CD4-positive, alpha-beta T cell (primary cell): ENCODE data around the gene NBEAL2. TPM values are rescaled to one million over a fixed set of nuclear protein-coding genes. Genes with fewer than 3 reads are reported as not detected.

Experiments
- ATAC-seq: fragments of 200-7000 bp; cut with Tn5 transposase; one replicate; pipeline ENCODE4 v1.10.0; 2022; ENCODE audit warnings: mild to moderate bottlenecking; ENCODE audit not compliant: poor library complexity
- CTCF ChIA-PET: fragments of 350-600 bp; sonication (Branson Sonifier 250); formaldehyde crosslinking; loops from one replicate; lab custom pipeline; 2021; ENCODE audit warnings: antibody characterized with exemption, inconsistent platforms; lab: Charles Lee
- POLR2A ChIA-PET: fragments of 350-600 bp; sonication (Branson Sonifier 250); formaldehyde crosslinking; loops from one replicate; lab custom pipeline; 2021; ENCODE audit warnings: antibody characterized with exemption, inconsistent platforms; lab: Charles Lee
- DNase-seq, 14 experiments: peaks; one replicate each; pipeline ENCODE4 v3.0.0-alpha.2; 2013 to 2020; ENCODE audit warnings: mixed read lengths in 2 of 14
- H3K27ac ChIP-seq, 2 donors: one replicate each; pipeline versions ENCODE4 v1.5.1 to v1.7.0; 2013; ENCODE audit warnings: low read length in 2 of 2, low read depth in 1 of 2, mild to moderate bottlenecking in 1 of 2
- H3K27me3 ChIP-seq, 2 experiments: 1 replicate in 1 of 2; 2 replicates in 1 of 2; pipeline versions ENCODE4 v1.6.1 to v1.7.0; 2013; ENCODE audit warnings: low read length in 2 of 2, control low read depth in 1 of 2, mild to moderate bottlenecking in 1 of 2, moderate library complexity in 1 of 2; ENCODE audit not compliant: insufficient read depth in 2 of 2, control insufficient read depth in 1 of 2
- H3K36me3 ChIP-seq: one replicate; pipeline ENCODE4 v1.6.1; 2013; ENCODE audit warnings: low read length, control low read depth; ENCODE audit not compliant: insufficient read depth
- H3K4me1 ChIP-seq: one replicate; pipeline ENCODE4 v1.6.1; 2013; ENCODE audit warnings: low read length, control low read depth; ENCODE audit not compliant: insufficient read depth
- H3K4me3 ChIP-seq: one replicate; pipeline ENCODE4 v1.5.1; 2013; ENCODE audit warnings: mild to moderate bottlenecking, low read length, moderate library complexity
- H3K9me3 ChIP-seq, 2 experiments: 1 replicate in 1 of 2; 2 replicates in 1 of 2; pipeline versions ENCODE4 v1.6.1 to v1.7.0; 2013; ENCODE audit warnings: low read length in 2 of 2, mild to moderate bottlenecking in 2 of 2, control low read depth in 1 of 2, moderate library complexity in 1 of 2; ENCODE audit not compliant: control insufficient read depth in 1 of 2, insufficient read depth in 1 of 2
- H3K27ac Mint-ChIP-seq: one replicate; pipeline ENCODE4 v1.8.0; 2020; ENCODE audit warnings: mixed read lengths
- H3K27me3 Mint-ChIP-seq: one replicate; pipeline ENCODE4 v1.8.0; 2021; ENCODE audit warnings: mixed read lengths
- H3K36me3 Mint-ChIP-seq: one replicate; pipeline ENCODE4 v1.8.0; 2021; ENCODE audit warnings: low read depth, mixed read lengths
- H3K4me1 Mint-ChIP-seq: one replicate; pipeline ENCODE4 v1.8.0; 2021; ENCODE audit warnings: low read depth, mixed read lengths
- H3K4me3 Mint-ChIP-seq: one replicate; pipeline ENCODE4 v1.8.0; 2020; ENCODE audit warnings: mild to moderate bottlenecking, mixed read lengths
- H3K9me3 Mint-ChIP-seq: one replicate; pipeline ENCODE4 v1.8.0; 2020; ENCODE audit warnings: mixed read lengths
- intact Hi-C, 2 experiments: fragments of 100-400 bp; cut with DNase I in 1 of 2; cut with micrococcal nuclease in 1 of 2; formaldehyde crosslinking; loops; one replicate each; pipeline versions ENCODE4 v1.15.1 to v1.9.0; 2023 to 2025; cut with DNase I, micrococcal nuclease
- total RNA-seq, 174 experiments: library from RNA in 2 of 174; stranded (reverse) in 2 of 174; gene quantifications; one replicate each; pipeline ENCODE4 v1.2.3 and lab custom pipeline; 2021 to 2026
- TF ChIP-seq, protein P1 (sequence below): fragments of 200-600 bp; IDR thresholded peaks from one replicate; pipeline ENCODE4 v1.8.0; 2022; ENCODE audit warnings: antibody characterized with exemption, mild to moderate bottlenecking

Gene NBEAL2
- total RNA-seq, 2 experiments from 2014 or later = 163 to 170 TPM

DNA sequence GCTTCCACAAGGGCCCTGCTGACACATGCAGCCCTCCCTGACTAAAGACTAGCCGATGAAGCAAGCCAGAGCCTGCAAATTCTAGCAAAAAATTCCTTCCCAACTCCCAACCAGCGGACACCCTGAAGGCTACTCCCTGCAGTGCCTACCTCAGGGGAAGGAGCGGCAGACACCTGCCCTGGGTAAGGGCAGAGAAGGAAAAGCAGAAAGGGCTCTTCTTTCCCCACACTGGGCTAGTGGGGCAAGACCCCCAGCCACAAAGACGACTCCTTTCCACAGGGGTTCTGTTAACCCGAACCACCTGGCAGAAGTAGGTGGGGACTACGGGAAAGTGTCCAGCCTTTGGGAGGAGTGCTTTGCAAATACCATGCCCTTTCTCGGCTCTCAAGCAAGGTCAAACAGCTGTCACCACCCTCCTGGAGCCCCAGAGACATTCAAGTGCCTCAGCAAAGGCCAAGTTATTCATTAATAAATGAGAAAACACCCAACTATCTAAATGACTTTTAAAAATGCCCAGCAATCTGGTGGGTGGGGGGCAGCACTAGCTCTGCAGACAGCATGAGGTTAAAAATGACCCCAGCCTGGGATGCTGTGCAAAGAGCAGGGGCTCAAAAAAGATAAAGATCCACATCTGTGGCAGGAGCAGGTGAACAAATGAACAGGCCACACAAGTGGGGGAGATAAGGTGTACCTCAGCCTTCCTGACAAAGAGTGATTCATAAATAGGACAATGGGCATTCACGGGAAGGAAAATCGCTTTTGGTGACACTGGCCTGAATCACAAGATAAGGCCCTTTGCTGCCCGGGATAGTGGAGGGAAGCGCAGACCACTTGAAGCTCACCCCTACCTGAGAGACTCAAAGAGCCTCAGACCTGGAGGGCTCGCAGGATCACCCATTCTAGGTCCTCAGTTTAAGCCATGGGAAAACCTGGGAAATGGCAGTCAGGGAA lies 36.0 kb upstream of the NBEAL2 start:
- no peak overlapping the region for H3K4me3 Mint-ChIP-seq
- TF ChIP-seq, protein P1, sequence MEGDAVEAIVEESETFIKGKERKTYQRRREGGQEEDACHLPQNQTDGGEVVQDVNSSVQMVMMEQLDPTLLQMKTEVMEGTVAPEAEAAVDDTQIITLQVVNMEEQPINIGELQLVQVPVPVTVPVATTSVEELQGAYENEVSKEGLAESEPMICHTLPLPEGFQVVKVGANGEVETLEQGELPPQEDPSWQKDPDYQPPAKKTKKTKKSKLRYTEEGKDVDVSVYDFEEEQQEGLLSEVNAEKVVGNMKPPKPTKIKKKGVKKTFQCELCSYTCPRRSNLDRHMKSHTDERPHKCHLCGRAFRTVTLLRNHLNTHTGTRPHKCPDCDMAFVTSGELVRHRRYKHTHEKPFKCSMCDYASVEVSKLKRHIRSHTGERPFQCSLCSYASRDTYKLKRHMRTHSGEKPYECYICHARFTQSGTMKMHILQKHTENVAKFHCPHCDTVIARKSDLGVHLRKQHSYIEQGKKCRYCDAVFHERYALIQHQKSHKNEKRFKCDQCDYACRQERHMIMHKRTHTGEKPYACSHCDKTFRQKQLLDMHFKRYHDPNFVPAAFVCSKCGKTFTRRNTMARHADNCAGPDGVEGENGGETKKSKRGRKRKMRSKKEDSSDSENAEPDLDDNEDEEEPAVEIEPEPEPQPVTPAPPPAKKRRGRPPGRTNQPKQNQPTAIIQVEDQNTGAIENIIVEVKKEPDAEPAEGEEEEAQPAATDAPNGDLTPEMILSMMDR = no peak
- ChIA-PET POLR2A (no interaction called here), CTCF (no interaction called here)
- H3K36me3 ChIP-seq = peaks cover 56% of the 10 kb centered on the region
- H3K27me3 ChIP-seq = no peaks in the 10 kb centered on the region
- intact Hi-C loops = loop anchor here in 1 of 2 experiments (10.0 kb wide), 1 partner anchor 111 kb away; no protein-coding TSS in a partner anchor
- ATAC-seq (no peak), DNase-seq (no peak)
- no peaks in the 10 kb centered on the region for H3K9me3 ChIP-seq
- peaks cover 67% of the 10 kb centered on the region for H3K36me3 Mint-ChIP-seq
- H3K27ac Mint-ChIP-seq = no peak overlapping the region
- peaks cover 63% of the 10 kb centered on the region for H3K4me1 Mint-ChIP-seq
- H3K9me3 Mint-ChIP-seq = no peaks in the 10 kb centered on the region
- H3K4me3 ChIP-seq = no peak overlapping the region
- H3K27me3 Mint-ChIP-seq = no peaks in the 10 kb centered on the region
- H3K4me1 ChIP-seq = peaks cover 68% of the 10 kb centered on the region
- no peak overlapping the region for H3K27ac ChIP-seq

DNA sequence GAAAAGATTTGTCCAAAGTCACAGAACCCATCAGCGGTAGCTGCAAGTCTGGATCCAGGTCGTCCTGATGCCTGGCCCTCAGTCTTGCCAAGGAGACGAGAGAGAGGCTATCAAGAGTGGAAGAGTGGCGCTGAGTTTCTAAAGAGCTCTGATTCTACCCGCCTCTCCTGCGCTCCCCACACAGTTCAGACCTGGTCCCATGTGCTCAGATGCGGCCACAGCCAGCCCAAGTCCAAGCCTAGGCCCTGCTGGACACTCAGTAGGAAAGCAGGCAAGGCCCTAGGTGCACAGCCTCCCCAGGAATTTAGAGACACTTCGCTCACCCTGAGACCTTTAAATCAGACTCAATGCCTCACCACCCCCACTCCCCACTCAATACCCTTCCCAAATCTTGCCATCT lies 35.3 kb upstream of the NBEAL2 start:
- ATAC-seq = no peak
- no peak for DNase-seq
- Histone ChIP-seq H3K36me3 (peaks cover 50% of the 10 kb centered on the region), H3K4me1 (peaks cover 73% of the 10 kb centered on the region), H3K27ac (no peak overlapping the region), H3K4me3 (no peak overlapping the region), H3K9me3 (no peaks in the 10 kb centered on the region), H3K27me3 (no peaks in the 10 kb centered on the region)
- TF ChIP-seq, protein P1 = no peak
- CTCF ChIA-PET = no interaction called here
- Mint-ChIP-seq H3K27me3 (no peaks in the 10 kb centered on the region), H3K4me3 (no peak overlapping the region), H3K36me3 (peaks cover 61% of the 10 kb centered on the region), H3K9me3 (no peaks in the 10 kb centered on the region), H3K27ac (peak overlapping the region; percentile 92), H3K4me1 (peaks cover 65% of the 10 kb centered on the region)
- POLR2A ChIA-PET = interaction anchor here (1.8 kb wide), 1 partner anchor 36 kb away, joined by 6 read pairs; the partner anchor contains the start of gene NBEAL2
- intact Hi-C loops = loop anchor here in 1 of 2 experiments (10.0 kb wide), 1 partner anchor 111 kb away; no protein-coding TSS in a partner anchor

DNA sequence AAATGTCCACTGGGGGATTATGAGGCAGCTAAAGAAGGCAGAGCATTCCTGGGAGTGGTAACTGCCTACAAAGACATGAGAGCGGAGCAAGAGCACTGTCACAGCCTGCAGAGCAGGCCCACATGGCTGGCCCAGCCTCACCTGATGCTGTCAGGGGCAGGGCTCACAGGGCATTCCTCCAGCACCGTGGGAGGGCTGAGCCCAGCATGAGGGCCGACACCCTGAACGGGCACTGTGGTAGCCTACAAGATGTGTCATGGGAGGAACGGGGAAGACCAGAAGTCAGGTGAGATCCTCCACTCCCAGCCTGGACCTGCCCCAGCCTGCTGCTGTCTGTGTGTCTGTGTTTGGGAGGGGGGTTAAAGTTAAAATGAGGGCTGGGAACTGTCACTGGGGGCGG lies 33.0 kb upstream of the NBEAL2 start:
- peaks cover 75% of the 10 kb centered on the region for H3K4me1 Mint-ChIP-seq
- DNase-seq (no peak), ATAC-seq (no peak)
- POLR2A ChIA-PET = interaction anchor here (0.8 to 2.2 kb wide), 3 partner anchors 15 to 34 kb away, joined by 3 to 10 read pairs (median 4); partner anchors contain the start of genes CCDC12 and NBEAL2
- TF ChIP-seq, protein P1 = no peak
- no peaks in the 10 kb centered on the region for H3K9me3 Mint-ChIP-seq
- peak overlapping the region; percentile 92 for H3K27ac Mint-ChIP-seq
- no peaks in the 10 kb centered on the region for H3K27me3 ChIP-seq
- H3K27me3 Mint-ChIP-seq = no peaks in the 10 kb centered on the region
- no peak overlapping the region for H3K4me3 ChIP-seq
- peaks cover 43% of the 10 kb centered on the region for H3K36me3 Mint-ChIP-seq
- CTCF ChIA-PET = interaction anchor here (1.5 to 2.2 kb wide), 4 partner anchors 23 to 37 kb away, joined by 4 to 11 read pairs (median 6); partner anchors contain the start of genes CCDC12 and NBEAL2
- intact Hi-C loops = loop anchor here in 1 of 2 experiments (10.0 kb wide), 1 partner anchor 108 kb away; no protein-coding TSS in a partner anchor
- H3K9me3 ChIP-seq = no peaks in the 10 kb centered on the region
- no peak overlapping the region for H3K4me3 Mint-ChIP-seq
- peak overlapping the region; percentile 64 to 86 for H3K27ac ChIP-seq
- peaks cover 85% of the 10 kb centered on the region for H3K4me1 ChIP-seq
- H3K36me3 ChIP-seq = peaks cover 31% of the 10 kb centered on the region
